ENCODE results near the gene AEBP1. TPM values are rescaled to one million over a fixed set of nuclear protein-coding genes. Genes with fewer than 3 reads are reported as not detected.

The AEBP1 gene
- total and polyA plus RNA-seq, 3 donors from 2014 or later: 74.5 to 168 (median 102) TPM

DNA sequence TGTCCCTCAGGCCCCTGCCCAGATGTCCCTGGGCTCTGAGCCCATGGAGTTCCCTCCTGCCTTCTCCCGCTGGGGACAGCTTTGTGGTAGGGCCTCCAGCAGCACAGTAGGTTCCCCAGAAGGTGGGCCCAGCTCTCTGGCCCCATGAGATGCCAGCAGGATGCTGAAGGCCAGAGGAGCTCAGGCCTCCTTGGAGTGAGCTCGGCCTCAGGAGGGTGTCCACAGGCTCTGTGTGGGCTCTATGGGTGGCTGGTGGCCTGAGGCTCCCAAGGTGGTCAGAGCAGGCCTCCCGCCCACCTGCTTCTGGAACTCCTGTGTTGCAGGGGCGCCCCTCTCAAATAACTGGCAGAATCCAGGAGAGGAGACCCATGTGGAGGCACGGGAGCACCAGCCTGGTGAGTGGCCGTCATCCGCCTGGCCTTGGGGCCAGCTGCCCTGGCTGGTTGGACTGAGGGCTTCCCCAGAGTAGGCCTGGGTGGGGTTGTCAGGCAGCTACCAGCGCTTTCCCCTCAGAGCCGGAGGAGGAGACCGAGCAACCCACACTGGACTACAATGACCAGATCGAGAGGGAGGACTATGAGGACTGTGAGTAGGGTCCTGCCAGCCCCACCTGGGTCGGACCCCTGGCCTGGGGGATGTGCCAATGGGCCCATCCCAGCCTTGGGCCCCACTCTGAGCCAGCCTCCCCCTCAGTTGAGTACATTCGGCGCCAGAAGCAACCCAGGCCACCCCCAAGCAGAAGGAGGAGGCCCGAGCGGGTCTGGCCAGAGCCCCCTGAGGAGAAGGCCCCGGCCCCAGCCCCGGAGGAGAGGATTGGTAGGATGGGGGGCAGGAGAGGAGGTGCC, 3.2 kb downstream of the AEBP1 start:
- peaks cover 6% of the 10 kb centered on the region for H3K4me1 ChIP-seq
- intact Hi-C loops (cut with DNase I; ENCODE audit: low total_unique reads): no loop called here
- no peak for DNase-seq
- TF ChIP-seq POLR2A (IDR thresholded peaks at IDR 0.05): no peak
- TF ChIP-seq, protein P1, sequence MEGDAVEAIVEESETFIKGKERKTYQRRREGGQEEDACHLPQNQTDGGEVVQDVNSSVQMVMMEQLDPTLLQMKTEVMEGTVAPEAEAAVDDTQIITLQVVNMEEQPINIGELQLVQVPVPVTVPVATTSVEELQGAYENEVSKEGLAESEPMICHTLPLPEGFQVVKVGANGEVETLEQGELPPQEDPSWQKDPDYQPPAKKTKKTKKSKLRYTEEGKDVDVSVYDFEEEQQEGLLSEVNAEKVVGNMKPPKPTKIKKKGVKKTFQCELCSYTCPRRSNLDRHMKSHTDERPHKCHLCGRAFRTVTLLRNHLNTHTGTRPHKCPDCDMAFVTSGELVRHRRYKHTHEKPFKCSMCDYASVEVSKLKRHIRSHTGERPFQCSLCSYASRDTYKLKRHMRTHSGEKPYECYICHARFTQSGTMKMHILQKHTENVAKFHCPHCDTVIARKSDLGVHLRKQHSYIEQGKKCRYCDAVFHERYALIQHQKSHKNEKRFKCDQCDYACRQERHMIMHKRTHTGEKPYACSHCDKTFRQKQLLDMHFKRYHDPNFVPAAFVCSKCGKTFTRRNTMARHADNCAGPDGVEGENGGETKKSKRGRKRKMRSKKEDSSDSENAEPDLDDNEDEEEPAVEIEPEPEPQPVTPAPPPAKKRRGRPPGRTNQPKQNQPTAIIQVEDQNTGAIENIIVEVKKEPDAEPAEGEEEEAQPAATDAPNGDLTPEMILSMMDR (IDR thresholded peaks at IDR 0.05): no peak
- no peaks in the 10 kb centered on the region for H3K27me3 ChIP-seq
- peak overlapping the region in 1 of 2 donors; percentile 94 for H3K27ac ChIP-seq
- H3K9me3 ChIP-seq: no peaks in the 10 kb centered on the region
- WGBS, 2 donors: 75 to 91% methylated on average over 4 to 17 of the region's 18 CpGs
- H3K4me3 ChIP-seq: no peak overlapping the region
- no peaks in the 10 kb centered on the region for H3K36me3 ChIP-seq (ENCODE audit: low read depth, missing control alignments)

DNA sequence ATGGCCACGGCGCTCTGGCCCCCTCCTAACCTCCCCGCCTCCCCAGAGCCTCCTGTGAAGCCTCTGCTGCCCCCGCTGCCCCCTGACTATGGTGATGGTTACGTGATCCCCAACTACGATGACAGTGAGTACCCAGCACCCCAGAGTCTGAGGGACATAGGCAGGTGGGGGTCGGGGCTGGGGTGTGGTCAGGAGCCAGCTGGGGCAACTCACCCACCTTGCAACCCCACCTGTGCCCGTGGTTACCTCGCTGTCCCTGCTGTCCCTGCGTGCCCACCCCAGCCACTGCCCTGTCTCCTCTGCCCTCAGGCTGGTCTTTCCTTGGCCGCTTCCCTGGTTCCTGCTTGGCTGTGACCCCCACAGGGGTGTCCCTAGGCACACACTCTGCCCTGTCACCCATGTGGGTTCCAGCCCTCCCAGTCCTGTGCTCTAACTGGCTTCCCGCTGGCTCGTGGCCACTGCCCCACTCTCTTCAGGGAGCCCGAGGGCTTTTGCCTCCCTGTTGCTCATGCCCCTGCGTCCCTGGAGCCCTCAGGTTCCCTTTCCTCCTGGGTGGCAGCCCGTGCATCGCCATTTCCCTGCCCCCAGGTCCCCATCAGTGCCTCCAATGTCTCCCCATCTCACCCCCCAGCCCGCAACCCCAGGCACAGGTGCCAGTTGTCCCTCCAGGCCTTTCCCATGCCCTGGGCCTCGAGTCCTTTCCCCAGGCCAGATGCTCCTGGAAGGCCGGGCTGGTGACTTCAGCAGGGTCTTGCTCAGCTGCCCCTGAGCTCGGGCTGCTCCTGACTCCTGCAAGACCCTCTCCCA, 4.0 kb downstream of the AEBP1 start:
- Histone ChIP-seq H3K36me3 (ENCODE audit: low read depth, missing control alignments) (no peaks in the 10 kb centered on the region), H3K27me3 (no peaks in the 10 kb centered on the region), H3K4me3 (no peak overlapping the region), H3K9me3 (no peaks in the 10 kb centered on the region), H3K4me1 (peaks cover 6% of the 10 kb centered on the region), H3K27ac (peak overlapping the region in 1 of 2 donors; percentile 94)
- TF ChIP-seq POLR2A (IDR thresholded peaks at IDR 0.05): no peak
- TF ChIP-seq, protein P1 (IDR thresholded peaks at IDR 0.05): no peak
- intact Hi-C loops (cut with DNase I; ENCODE audit: low total_unique reads): no loop called here
- WGBS, 2 donors: 86 to 91% methylated on average over 15 to 21 of the region's 21 CpGs
- DNase-seq: no peak

DNA sequence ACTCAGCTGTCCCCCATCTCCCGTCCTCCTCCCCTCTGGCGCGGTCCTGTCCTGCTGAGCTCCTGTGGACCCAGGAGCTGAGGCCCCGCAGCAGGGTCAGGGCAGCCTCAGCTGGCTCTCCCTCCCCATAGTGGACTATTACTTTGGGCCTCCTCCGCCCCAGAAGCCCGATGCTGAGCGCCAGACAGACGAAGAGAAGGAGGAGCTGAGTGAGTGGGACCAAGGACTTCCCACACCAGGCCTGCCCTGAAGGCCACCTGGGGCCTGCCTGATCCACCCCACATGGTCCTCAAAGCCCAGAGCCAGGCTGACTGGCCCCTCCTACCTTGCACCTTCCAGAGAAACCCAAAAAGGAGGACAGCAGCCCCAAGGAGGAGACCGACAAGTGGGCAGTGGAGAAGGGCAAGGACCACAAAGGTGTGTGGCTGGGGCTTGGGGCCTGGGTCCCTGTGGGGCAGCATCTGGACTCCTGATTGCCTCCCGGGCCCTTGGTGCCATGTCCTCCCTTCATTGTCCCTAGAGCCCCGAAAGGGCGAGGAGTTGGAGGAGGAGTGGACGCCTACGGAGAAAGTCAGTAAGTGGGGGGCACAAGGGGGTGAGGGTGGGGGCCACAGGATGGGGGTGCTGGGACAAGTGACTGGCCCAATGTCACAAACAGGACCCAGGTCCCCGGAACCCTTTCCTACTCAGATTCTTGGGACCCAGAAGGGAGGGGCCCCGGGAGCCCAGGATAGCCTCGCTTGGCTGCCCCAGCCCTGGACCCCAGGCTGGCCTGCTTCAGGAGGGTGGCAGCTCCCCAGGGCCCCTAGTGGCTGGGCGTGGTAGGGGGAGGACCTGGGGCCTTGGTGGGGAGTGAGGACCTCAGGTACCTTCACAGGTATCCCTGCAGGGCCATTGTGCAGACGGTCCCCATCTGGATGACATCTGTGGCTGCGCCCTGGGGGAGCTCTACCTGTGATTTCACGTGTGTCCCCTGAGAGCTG, 4.9 kb downstream of the AEBP1 start:
- H3K9me3 ChIP-seq: no peaks in the 10 kb centered on the region
- no peak overlapping the region for H3K27ac ChIP-seq
- H3K4me3 ChIP-seq: no peak overlapping the region
- peaks cover 6% of the 10 kb centered on the region for H3K4me1 ChIP-seq
- no peaks in the 10 kb centered on the region for H3K36me3 ChIP-seq (ENCODE audit: low read depth, missing control alignments)
- intact Hi-C loops (cut with DNase I; ENCODE audit: low total_unique reads): no loop called here
- no peak for DNase-seq
- TF ChIP-seq, protein P1 (IDR thresholded peaks at IDR 0.05): no peak
- no peak for TF ChIP-seq POLR2A (IDR thresholded peaks at IDR 0.05)
- no peaks in the 10 kb centered on the region for H3K27me3 ChIP-seq
- WGBS, 2 donors: 69 to 84% methylated on average over 11 to 21 of the region's 21 CpGs

DNA sequence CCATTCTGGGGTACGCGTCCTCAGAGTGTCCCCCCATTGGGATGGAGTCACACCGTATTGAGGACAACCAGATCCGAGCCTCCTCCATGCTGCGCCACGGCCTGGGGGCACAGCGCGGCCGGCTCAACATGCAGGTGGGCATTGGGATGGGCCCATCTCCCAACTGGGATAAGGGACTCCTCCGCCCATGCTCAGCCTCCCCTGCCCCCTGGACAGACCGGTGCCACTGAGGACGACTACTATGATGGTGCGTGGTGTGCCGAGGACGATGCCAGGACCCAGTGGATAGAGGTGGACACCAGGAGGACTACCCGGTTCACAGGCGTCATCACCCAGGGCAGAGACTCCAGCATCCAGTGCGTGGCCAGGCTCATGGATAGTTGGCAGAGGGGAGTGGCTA, 5.8 kb downstream of the AEBP1 start:
- no peaks in the 10 kb centered on the region for H3K9me3 ChIP-seq
- H3K4me3 ChIP-seq: no peak overlapping the region
- DNase-seq: no peak
- TF ChIP-seq POLR2A (IDR thresholded peaks at IDR 0.05): no peak
- TF ChIP-seq, protein P1 (IDR thresholded peaks at IDR 0.05): no peak
- H3K36me3 ChIP-seq (ENCODE audit: low read depth, missing control alignments): no peaks in the 10 kb centered on the region
- 80 to 92% methylated on average over 1 to 18 of the region's 18 CpGs for whole genome bisulfite sequencing, 2 donors
- intact Hi-C loops (cut with DNase I; ENCODE audit: low total_unique reads): no loop called here
- H3K4me1 ChIP-seq: peaks cover 6% of the 10 kb centered on the region
- no peak overlapping the region for H3K27ac ChIP-seq
- no peaks in the 10 kb centered on the region for H3K27me3 ChIP-seq

Measured in testis (tissue), 3 donors.